Gastroesophageal sphincter (tissue), 3 donors: ENCODE measurements around the gene POLK.

Experiments
- CTCF ChIP-seq, 4 experiments: fragments of 200-600 bp in 2 of 4; fragments of 450-650 bp in 2 of 4; sonication (generic) in 1 of 4; IDR thresholded peaks; one replicate each; pipeline ENCODE4 v1.5.1; 2017 to 2019; ENCODE audit warnings: antibody characterized with exemption in 4 of 4, mild to moderate bottlenecking in 2 of 4, moderate library complexity in 2 of 4
- POLR2A ChIP-seq, 2 donors: fragments of 450-650 bp; IDR thresholded peaks; one replicate each; pipeline ENCODE4 v1.6.1; 2017; ENCODE audit warnings: antibody characterized with exemption in 2 of 2, mild to moderate bottlenecking in 2 of 2, moderate library complexity in 1 of 2
- POLR2AphosphoS5 ChIP-seq: sonication (generic); formaldehyde crosslinking; IDR thresholded peaks from one replicate; pipeline ENCODE4 v1.6.1; 2017; ENCODE audit warnings: antibody characterized with exemption

- TF ChIP-seq CTCF (IDR thresholded peaks at IDR 0.05) (no peak), POLR2A (IDR thresholded peaks at IDR 0.05) (no peak), POLR2AphosphoS5 (no peak)
These were observed 10.3 kb downstream of the POLK start for GRCh38 chr5:75522025-75522424.
